GF-D8 (cell line): ENCODE results near the gene DNAJC8.

Experiments
- DNase-seq: peaks from one replicate; lab custom pipeline; 2025; lab: John Stamatoyannopoulos, UW

The DNAJC8 gene, protein sequence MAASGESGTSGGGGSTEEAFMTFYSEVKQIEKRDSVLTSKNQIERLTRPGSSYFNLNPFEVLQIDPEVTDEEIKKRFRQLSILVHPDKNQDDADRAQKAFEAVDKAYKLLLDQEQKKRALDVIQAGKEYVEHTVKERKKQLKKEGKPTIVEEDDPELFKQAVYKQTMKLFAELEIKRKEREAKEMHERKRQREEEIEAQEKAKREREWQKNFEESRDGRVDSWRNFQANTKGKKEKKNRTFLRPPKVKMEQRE

DNA sequence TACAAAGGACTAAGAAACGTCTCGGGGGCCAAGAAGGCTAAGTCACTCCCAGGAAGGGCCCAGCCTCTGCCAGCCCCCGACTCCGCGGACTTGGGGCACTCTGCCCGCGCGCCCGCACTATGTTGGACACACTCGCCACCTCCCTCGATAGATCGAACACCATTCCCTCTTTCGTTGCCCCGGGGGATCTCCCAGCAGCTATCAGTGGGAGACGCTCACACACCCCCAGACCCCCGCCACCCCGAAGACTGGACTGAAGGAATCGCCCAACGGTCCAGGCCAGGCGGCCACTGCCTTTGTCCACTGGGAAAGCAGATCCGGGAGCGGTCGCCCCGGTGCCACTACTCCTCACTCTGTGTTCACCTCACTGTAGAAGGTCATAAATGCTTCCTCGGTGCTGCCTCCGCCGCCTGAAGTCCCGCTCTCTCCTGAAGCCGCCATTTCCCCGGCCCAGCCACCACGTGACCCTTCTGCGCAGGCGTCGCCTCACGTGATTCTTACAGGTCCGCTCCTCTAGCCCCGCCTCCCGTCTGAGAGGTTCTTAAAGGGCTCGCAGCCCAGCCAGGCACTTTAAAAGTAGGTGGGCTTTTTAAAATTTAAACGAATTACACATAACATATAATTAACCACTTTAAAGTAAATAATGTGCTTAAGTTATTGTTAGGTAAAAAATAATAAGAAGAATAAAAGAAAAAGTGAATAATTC lies at the start of gene DNAJC8:
Gene DNAJC8 (minus strand): TSS at position 472 of the 706 bp plus-strand sequence. CDS start 31 bp downstream, at position 441.
- peak; percentile 67 for DNase-seq

DNA sequence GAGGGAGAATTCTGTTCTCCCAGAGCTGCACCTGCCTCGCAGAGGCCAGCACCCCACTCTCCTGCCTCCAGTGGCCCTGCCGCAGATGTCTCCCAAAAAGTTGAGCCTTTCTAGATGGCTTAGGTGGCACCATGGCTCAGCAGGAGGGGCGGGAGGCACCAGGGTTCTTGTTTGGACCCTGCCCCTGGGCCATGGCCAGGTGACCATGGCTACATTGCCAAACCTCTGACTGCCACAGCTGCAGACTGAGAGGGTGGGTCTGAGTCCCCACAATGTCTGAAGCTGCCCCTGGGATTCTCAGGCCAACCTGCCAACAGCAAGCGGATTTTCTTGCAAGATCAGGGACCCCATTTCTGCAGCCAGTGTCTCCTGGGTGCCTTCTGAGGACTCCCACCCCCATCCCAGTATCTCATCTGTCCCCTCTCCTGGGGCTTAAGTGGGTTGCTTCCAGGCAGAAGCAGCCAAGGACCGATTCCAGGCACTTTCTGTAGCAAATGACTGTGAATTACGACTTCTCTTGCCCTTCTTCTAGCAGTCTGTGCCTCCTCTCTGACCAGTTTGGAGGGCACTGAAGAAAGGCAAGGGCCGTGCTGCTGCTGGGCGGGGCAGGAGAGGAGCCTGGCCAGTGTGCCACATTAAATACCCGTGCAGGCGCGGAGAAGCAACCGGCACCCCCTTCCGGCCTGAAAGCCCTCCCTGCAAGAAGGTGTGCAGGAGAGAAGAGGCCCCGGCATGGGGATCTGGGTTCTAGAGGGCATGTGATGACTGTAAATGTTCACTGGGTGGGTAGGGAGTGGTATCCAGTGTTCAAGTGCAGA lies 49.0 kb upstream of the DNAJC8 start:
- DNase-seq = no peak

DNA sequence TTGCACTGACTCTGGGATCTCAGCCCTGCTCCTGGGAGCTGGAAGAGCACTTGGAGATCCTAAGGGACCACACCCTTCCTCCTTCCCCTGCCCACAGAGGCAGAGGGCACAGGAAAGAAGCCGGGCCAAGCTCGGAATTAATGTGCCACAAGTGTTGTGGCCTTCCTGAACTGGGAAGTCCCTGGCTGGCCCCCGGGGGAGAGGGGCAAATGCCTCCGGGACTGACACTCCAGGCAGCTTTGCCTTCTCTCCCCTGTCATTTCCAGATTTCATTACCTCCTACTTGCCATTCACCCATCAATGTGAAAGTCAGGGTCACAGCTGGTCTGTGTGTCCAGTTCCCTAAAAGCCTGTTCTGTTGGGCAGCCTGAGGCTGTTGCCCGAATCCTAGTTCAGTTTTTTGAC lies 48.1 kb upstream of the DNAJC8 start:
- no peak for DNase-seq

DNA sequence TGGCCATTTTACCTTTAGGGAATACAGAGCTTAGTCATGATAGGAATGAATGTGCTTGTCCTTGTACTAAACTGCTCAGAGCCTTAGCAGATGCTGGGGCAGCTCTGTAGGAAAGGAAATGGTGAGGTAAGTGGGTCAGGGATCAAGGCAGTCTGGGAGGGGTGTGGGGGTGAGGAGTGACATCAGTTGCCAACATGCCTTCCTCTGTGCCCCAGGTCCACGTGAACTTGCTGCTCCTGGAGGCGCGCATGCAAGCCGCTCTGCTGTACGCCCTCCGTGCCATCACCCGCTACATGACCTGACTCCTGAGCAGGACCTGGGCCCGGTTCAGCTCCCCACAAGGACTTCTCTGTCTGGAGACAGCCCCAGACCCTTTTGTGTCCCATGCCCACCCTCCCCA lies 47.7 kb upstream of the DNAJC8 start:
- no peak for DNase-seq

DNA sequence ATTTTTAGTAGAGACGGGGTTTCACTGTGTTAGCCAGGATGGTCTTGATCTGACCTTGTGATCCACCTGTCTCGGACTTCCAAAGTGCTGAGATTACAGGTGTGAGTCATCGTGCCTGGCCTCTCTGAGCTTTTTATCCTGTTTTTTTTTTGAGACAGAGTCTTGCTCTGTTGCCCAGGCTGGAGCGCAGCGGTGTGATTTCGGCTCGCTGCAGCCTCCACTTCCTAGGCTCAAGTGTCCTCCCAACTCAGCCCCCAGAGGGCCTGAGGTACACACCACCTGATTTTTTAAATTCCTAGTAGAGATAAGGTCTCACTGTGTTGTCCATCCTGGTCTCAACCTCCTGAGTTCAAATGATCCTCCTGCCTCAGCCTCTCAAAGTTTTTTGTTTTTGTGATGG lies 46.9 kb upstream of the DNAJC8 start:
- no peak for DNase-seq

DNA sequence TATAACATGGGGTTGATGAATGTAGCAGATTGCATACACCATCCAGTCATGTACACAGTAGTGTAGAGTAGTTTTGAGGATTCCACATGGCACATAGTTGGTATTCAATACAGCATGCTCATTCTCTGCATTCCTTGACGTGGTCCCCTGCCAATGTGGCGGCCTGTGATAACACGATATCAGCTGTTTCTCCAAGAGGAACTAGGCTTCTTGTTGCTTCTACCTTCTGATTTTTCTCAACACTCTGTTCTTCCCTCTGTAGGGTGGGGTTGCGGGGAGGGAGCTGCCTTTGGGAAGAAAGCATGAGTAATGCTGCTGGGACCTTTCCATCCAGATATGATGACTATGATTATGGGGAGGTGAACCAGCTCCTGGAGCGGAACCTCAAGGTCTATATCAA lies 45.9 kb upstream of the DNAJC8 start:
- DNase-seq = no peak

DNA sequence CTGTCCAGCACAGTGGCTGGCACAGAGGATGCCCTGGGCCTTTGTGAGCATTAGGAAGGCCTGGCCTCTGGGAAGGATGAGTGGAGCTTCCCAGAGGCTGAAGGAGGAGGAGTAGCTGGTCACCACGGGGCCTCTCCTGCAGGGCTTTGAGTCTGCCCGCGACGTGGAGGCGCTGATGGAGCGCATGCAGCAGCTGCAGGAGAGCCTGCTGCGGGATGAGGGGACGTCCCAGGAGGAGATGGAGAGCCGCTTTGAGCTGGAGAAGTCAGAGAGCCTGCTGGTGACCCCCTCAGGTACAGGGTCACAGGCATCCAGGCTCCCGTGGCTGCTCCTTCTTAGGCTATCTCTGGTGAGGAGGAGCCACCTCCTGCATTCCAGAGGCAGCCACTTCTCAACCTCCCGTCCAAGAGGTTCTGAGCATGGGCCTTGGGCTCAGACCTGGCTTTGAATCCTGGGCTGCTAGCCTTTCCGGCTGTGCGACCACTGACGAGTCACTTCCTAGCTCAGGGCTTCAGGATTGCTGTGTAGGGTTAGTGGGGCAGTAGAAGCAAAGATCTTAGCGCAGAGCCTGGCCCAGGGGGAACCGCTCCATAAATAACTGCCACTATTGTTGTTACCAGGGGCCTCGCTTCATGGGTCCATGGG lies 40.5 kb upstream of the DNAJC8 start:
- DNase-seq = no peak

DNA sequence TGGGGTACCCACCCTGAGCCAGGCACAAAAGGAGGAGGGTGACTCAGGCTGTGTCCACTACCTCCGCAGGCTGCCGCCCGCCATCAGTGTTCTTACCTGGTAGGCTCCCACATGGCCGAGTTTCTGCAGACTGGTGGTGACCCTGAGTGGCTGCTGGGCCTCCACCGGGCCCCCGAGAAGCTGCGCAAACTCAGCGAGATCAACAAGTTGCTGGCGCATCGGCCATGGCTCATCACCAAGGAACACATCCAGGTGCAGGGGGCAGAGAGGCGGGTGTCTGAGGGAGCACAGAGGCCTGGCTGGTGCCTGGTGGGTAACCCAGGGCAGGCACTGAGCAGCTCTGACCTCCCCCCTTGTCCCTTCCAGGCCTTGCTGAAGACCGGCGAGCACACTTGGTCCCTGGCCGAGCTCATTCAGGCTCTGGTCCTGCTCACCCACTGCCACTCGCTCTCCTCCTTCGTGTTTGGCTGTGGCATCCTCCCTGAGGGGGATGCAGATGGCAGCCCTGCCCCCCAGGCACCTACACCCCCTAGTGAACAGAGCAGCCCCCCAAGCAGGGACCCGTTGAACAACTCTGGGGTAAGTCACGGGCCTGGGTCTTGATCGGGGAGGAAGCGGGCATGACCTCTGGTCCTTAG lies 39.5 kb upstream of the DNAJC8 start:
- DNase-seq = no peak

DNA sequence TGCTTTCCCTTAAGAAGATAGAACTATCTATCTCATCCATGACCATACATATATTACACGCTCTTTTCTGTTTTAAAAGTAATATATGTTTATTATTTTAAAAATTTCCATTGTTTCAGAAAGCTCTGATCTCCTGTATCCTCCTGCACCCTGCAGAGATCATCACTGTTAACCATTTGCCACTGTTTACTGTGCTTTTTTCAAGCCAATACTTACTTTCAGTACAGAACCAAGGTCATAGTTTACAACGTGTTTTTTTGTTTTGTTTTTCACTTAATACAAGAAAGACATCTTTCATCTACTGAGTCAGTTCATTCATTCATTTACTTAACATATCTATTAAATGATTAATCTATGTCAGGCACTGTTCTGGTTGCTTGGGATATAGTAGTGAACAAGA lies 36.7 kb upstream of the DNAJC8 start:
- DNase-seq = no peak

DNA sequence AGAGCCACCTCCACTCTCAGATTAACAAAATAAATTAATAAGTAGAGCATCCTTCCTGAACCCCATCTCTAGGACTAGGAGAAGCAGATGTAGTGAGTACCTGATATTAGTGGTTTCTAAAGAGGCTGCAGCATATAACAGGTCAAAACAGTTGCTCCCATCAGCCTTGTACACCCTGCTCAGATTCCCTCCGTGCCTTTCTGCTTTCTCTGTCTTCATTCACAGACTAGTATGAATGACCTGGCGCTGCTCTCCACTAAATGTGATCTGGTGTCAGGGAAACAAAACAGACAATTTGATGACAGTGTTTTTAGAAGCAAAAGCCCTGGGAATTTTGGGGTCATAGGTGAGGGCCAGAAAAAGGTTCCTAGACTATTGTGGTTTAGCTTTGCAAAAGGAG lies 34.8 kb upstream of the DNAJC8 start:
- DNase-seq = no peak

DNA sequence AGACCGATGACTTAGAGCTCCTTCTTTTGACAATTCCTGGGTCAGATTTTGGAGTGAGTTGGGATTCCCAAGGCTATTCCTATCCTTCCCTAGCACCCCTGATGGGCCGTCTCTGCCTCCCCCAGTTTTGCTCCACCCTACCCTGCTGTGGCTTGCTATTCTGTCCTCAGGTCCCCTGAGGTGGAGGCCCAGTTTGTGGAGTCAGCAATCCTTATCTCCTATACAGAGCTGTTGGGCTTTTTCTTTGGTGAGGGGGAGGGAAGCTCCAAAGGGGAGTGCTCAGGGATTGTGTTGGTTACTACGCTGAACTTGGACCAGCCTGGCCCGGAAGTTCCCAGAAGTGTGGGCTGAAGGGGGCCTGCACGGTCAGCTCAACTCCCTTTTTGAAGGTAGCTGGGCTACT lies 34.1 kb upstream of the DNAJC8 start:
- DNase-seq = no peak

DNA sequence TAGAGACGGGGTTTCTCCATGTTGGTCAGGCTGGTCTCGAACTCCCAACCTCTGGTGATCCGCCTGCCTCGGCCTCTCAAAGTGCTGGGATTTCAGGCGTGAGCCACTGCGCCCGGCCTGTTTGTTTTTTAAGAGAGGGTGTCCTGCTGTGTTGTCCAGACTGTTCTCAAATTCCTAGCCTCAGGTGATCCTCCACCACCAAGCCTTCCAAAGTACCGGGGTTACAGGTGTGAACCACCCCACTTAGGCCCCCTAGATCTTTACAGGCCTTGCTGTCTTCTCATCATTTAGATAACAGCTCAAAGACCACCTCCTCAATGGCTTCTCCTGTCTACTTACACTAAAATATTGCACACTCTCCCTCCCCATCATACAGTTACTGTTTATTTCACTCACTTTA lies 32.7 kb upstream of the DNAJC8 start:
- no peak for DNase-seq

DNA sequence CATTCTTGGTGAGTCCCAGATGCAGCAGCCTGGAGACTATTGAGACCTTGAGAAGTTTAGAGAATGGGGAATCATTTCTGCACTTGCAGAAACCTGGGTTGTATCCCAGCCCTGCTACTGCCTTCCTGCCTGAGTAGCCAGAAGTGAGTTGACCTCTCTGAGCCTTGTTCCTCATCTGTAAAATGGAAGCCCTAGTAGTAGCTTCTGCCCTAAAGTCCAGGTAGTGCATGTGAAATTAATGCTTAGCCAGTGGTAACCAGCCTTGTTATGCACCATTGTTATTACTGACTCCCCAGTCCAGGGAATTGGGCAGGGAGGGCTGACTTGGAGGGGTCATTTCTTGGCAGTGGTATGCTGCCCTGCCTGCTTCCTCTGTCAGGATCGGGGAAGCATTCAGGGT lies 32.1 kb upstream of the DNAJC8 start:
- DNase-seq = no peak

DNA sequence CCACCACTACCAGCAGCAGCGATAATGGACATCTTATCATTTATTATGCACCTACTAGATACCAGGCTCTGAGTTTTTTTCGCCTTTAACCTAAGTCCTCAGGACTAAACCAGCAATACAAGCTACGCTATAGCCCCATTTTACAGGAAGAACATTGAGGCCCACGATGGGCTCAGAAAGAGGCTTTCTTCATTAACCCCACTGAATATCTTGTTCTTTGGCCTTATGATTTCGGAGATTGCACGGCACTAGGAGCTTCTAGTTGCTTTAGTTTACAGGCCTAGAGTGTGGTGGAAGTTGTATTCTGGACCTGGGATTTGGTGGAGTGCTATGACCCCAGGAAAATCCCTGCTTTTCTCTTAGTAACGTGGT lies 28.0 kb upstream of the DNAJC8 start:
- DNase-seq = no peak

DNA sequence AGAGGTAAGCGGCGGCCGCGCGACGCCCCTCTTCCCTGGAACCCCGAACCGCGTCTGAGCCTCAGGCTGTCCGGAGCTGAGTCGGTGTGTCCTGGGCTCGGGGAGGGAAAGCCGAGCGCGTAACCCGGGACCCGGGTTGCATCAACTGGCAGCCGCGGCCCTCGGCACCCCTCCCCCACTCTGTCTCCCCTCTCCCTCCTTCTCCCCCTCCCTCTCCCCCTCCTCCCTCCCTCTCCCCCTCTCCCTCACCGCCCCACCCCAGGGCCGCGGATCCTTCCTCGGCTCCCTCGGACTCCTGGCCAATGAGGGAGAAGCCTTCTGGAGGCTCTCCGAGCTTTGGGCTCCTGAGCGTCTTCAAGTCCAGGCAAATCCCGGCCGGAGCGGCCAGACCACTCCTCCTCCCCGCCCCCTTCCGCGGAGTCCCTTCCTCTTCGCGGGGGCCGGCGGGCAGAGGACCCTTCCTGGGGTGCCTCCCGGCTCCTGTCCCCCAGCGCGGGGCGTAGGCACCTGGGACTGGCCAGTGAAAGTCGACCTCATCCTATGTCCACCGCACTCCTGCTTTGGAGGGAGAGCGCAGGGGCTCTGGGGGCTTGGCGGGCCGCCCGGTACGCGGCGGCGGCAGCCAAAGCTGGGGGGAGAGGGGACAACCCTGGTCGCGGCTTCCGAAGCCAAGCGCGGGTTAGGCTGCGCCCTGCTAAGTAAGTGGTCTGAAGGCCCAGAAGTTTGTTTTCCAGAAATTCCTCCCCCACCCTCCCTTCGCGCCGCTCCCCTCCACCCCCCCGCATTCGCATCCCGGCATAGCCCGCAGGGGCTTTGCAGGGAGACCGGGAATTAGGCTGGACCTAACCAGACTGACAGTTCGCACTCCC lies 27.3 kb upstream of the DNAJC8 start:
- DNase-seq = no peak

DNA sequence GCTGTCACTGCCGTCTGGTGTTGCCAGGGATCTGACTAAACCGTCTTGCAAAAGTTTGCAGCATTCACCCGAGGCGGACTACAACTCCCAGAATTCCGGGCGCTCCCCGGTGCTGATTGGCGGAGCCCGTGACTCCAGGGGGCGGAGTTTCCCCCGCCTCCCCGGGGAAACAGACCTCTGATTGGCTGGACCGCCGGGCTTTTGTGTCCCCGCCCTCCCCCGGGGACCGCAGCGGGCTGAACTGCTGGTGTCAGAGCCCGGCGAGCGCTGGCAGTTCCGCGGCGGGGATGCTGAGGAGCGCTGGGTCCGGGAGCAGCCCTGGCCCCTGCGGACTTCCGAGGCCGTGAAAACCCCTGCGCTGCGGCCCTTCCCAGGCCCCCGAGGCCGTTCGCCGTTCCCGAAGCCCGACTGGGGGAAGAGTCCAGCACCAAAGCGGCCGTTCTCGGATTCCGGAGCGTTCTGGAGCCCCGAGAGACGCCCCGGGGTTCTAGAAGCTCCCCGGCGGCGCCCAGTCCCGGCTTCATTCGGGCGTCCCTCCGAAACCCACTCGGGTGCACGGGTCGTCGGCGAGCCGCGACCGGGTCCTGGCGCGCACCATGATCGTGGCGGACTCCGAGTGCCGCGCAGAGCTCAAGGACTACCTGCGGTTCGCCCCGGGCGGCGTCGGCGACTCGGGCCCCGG lies 26.6 kb upstream of the DNAJC8 start, which contains the start of gene SESN2:
Gene SESN2 (plus strand): TSS at position 267 of the 682 bp plus-strand sequence. CDS start 330 bp downstream, at position 597.
- peak; percentile 88 for DNase-seq

DNA sequence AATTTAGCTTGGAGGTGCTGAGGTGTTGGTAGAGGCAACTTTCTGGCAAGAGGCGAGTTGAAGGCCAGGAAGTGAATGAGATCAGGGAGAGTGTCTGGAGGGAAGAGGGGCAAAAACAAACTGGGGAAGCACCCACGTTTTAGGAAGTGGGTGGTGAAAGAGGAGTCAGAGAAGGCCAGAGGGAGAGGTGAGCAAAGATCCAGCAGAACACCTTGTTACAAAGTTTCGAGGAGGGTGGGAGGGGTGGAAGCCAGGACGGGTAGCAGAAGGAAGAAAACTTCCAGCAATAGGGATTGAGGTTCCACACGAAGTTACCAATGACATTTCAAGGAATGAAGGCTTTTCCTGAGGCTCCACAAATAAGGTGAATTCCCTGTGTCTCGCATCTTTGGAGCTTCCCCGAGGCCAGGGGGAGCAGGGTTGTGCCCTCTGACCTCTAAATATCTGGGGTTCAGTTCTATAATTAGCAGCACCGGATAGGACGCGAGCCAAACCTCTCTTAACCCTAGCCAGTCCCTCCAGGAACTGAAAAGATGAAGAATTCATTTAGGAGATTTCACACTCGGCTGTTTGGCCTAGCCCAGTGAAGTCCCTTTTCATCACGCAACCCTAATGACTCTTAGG lies 25.9 kb upstream of the DNAJC8 start:
- no peak for DNase-seq

DNA sequence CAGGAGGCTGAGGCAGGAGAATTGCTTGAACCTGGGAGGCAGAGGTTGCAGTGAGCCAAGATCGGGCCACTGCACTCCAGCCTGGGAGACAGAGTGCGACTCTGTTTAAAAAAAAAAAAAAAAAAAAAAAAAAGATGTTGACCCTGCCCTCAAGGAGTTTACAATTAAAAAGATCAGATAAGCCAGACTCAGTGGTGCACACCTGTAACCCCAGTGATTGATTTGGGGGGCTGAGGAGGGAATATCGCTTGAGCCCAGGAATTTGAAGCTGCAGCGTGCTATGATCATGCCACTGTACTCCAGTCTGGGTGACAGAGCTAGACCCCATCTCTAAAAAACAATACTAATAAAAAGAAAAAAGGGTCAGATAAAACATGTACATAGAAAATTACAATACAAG lies 24.9 kb upstream of the DNAJC8 start:
- DNase-seq = no peak

DNA sequence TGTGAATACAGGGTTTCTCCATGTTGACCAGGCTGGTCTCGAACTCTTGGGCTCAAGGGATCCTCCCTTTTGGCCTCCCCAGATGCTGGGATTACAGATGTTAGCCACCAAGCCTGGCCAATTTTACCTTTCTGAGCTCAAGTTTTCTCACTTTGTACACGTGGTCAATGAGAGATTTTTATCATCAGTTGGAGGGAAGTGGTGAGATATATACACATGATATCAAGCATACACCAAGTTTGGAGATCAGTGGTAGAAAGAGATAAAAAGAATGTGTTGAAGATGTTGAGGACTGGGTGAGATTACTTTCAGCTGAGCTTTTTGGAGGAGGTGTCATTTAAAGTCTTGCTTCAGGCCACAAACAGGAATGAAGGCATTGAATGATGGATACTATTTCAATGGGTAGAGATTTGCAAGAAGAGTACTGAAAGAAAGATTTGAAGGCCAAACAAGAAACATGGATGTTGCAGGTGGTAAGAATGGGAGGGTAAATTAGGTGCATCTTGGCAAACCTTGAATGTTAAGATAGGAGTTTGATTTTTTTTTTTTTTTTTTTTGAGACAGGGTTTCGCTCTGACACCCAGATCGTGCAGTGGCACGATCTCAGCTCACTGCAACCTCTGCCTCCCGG lies 23.5 kb upstream of the DNAJC8 start:
- peak; percentile 52 for DNase-seq
